Measurements from ENCODE around the gene UBR4.
"Not testable (repeated sequence)": the region's sequence is repeated elsewhere in the genome, so short reads cannot be mapped to it uniquely, and the experiment has no call there.

The UBR4 gene

GRCh38 chr1:19209990-19210771 is at the start of gene UBR4:
TSS of gene UBR4 (minus strand) at chr1:19210266. CDS start at chr1:19210248, 18 bp downstream.
- peak; percentile 29 for DNase-seq

DNA sequence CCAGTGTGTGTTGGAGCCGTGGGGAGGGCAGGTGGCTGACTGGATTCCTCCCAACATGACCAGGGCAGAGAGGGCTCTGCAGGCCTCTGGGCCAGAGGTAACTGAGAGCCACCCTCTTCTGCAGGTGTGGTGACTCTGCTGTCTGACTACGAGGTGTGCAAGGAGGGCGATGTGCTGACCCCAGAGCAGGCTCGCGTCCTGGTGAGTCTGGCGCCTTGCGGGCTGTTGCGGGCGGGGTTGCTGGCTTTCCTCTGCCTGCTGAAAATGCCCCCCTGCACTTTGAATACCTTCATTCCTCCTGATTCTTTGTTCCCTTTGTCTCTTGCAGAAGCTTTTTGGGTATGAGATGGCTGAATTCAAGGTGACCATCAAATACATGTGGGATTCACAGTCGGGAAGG is 48.3 kb upstream of the UBR4 start:
- no peak for DNase-seq

GRCh38 chr1:19257178-19257914 is 47.3 kb upstream of the UBR4 start:
- no peak for DNase-seq

DNA sequence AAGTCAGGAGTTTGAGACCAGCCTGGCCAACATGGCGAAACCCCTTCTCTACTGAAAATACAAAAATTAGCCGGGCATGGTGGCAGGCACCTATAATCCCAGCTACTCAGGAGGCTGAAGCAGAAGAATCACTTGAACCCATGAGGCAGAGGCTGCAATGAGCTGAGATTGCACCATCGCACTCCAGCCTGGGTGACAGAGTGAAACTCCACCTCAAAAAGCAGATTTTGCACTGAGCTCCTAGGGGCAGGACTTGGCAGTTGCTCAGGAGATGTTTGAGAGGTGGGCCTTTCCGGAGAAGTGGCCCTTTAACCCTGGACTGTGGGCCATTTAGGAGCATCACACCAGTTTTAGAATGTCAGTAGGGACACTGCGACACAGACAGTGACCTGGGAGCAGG is 46.2 kb upstream of the UBR4 start:
- DNase-seq, result not testable (repeated sequence)

DNA sequence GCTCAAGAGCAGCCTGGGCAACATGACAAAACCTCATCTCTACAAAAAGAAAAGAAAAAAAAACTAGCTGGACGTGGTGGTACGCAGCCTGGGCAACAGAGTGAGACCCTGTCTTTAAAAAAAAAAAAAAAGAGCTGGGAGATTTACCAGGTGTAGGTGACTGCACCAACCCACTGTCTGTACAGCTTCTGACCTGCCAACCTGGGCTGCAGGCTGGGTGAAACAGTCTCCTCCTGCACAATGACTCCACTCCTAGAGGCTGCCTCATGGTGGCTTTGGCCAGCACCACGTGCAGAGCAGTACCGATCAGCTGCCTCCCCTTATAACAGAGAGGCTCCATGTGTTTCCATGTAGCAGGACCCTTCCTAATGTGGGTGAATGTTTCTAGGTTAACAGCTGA is 45.2 kb upstream of the UBR4 start:
- no peak for DNase-seq

- no peak for DNase-seq
Measured at GRCh38 chr1:19254416-19254815, 44.4 kb upstream of the UBR4 start.

- peak; percentile 5 for DNase-seq
Measured at GRCh38 chr1:19251305-19252196, 41.5 kb upstream of the UBR4 start, which contains the start of the genes EMC1 and MRTO4. TSS of gene EMC1 (minus strand) at chr1:19251524. CDS start at chr1:19251509, 15 bp downstream. TSS of gene MRTO4 (plus strand) at chr1:19251805. CDS start at chr1:19251836, 31 bp downstream.

DNA sequence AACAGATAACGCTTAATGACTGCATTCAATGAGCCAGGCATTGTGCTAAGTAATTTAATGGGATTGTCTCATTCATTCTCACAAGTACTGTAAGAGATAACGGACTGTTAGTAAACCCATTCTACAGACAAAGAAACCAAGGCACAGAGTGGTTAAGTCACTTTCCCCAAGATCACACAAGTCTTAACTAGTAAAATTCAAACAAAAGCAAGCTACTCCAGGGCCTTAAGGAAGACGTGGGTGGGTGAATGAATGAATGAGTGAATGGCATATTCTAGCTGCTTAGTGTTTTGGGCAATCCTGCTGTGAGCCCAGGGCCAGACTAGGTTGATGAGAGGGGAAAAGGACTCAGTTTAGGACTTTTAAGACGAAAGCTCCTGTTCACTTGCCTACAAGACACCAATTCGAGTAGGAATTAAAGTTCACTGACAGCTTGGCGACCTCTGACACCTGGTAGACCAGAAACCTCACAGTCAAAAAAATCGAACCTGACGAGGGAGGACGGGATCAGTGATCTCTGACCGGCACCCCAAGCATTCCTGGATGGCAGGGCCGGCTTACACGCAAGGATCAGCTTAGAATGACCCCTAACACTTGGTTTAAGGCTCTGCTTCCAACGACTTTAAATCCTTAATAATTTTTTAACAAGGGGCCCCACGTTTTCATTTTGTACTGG is 40.7 kb upstream of the UBR4 start:
- no peak for DNase-seq

GRCh38 chr1:19240673-19241538 is 30.8 kb upstream of the UBR4 start:
- no peak for DNase-seq

DNA sequence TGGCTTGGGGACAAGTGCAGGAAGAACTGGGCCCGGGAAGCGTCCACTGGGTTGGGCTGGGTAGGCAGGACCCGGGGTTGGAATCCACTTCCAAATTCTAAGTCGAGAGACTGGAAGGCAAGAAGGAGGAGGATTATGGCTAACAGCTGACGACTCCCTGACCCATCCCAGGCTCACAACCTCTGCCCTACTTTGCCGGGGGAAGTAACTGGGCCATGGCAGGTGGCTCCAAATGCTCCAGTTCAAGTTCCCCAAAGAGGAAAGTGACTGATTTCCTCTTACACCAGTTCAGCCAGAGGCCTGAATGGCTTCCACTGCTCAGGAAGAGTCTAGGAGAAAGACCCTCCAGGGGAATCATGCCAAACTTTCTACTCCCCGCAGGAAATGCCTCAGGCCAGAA is 29.8 kb upstream of the UBR4 start:
- DNase-seq, result no peak

DNA sequence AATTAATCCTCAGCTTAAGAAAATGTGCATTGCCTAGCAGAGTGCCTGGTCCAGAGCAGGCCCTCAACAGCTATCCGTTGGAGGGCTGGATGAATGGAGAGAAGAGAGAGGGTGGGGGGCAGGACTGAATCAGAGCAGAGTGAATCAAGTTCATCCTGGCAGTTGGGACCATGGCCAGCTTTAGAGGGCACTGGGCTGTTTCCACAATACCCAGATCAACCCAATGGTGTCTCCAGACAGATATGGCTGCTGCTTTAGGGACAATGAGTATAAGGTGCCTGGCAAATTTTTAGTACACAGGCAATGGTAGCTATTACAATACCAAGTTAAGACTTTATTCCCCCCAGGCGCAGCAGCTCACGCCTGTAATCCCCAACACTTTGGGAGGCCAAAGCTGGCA is 24.2 kb upstream of the UBR4 start:
- no peak for DNase-seq

DNA sequence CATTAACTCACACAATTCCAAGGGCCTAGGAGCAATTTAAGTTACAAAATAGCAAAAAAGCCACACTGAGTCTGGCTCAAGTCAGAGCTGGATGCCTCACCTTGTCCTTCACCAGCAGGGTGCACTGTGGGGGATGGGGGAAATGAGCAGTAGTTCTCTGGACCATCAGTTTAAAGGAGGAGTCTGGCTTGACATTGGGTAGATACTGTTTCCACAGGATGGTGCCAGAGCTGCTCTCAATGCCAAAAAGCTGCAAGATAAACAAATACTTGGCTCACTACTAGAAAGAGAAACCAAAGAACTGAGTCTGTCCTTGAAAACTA is 22.4 kb upstream of the UBR4 start:
- DNase-seq, result no peak

GRCh38 chr1:19231736-19232523 is 21.9 kb upstream of the UBR4 start:
- not testable (repeated sequence) for DNase-seq

- DNase-seq, result no peak
Measured at GRCh38 chr1:19229828-19230325, 19.8 kb upstream of the UBR4 start.

DNA sequence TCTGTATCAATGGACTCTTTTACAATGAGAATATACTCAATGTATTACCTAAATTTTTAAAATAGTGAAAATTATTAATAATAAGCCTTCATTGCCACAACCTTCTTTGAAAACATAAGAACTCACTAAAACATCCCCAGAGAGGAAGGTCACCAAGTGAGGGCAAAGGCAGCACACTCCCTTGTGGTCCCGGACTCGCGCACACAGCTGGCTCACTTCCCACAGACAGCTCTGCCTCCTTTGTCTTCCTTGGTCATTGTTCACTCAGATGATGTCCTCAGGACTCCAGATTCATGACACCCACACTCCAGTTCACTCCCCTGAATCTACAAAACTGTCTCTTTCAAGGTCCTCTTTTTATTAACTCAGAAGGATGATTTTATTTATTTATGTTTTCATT is 19.2 kb upstream of the UBR4 start:
- DNase-seq, result no peak

DNA sequence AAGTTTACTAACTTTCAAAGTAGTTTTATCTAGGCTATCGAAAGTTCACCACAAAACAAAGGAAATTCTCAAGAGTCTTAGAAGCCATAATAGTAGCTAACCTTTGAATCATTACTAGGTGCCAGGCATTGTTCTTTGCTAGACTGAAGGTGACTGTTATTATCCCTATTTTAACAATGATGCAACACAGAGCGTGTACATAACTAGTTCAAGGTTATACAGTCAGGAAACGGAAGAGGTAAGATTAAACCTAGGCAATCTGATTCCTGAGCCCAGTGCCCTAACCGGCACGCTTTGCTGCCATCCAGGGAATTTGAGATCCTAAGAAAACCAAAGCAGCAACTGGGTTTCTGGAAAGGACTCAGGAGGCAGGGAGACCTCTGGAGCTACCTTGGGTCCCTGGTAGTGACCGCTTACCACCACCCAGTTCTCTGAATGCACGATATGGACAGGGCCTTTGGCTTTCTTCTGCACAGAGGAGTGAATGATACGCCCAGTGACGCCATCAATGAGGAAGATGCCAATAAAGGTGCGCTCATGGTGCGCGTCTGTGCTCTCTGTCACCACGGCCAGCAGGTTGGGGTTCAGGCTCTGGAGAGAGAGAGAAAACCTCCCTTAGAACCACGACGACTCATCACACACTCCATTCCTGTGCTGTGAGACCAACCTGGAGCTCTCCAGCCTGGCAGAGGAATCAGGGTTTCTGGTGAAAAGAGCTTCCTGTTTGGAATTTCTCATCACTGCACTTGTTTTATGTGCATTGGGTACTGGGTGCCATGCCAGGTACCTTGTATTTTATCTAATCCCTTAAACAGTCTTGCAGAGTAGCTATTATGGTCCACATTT is 13.1 kb upstream of the UBR4 start:
- no peak for DNase-seq

GRCh38 chr1:19222573-19222972 is 12.5 kb upstream of the UBR4 start:
- no peak for DNase-seq

DNA sequence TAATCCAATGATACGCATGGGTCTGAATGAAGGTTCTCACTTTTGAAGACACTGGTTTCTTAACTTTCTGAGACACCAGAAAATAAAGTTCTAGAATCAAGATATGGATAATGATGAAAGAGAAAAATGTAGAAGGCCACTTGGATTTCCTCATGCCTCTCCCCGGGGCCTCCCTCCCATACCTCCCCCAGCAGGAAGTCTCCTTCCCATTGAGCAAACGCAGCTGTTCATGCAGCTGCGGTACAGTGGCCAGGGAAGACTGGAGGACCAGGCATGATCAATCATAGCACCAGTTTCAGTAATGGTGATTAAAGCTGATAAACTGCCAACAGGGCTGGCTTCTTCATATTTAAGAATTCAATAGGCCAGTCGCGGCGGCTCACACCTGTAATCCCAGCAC is 10.9 kb upstream of the UBR4 start:
- DNase-seq, result no peak

- no peak for DNase-seq
Measured at GRCh38 chr1:19220080-19220846, 10.2 kb upstream of the UBR4 start.

All from NCI-H1436 treated with DMSO at 0.1 percent for 48 hours (cell line).